GM23338 (cell line): ENCODE data around the gene SNRPN. TPM values are rescaled to one million over a fixed set of nuclear protein-coding genes. Genes with fewer than 3 reads are reported as not detected.

Experiments
- ATAC-seq: fragments of 200-7000 bp; cut with Tn5 transposase; 3 replicates; pipeline ENCODE4 v1.9.1; 2020
- DNase-seq: peaks from one replicate; pipeline ENCODE4 v3.0.0-alpha.2; 2015; ENCODE audit warnings: low spot score
- H2AFZ ChIP-seq: fragments of 200-600 bp; sonication (generic); 2 replicates; pipeline ENCODE4 v1.8.0; 2016; ENCODE audit warnings: antibody characterized with exemption, mild to moderate bottlenecking, moderate library complexity
- H3F3A ChIP-seq: fragments of 200-600 bp; sonication (generic); replicated peaks from 2 replicates; pipeline ENCODE4 v1.8.0; 2017; ENCODE audit warnings: antibody characterized with exemption, mixed run types, low read depth
- H3K27ac ChIP-seq: fragments of 200-600 bp; sonication (generic); 2 replicates; pipeline ENCODE4 v1.6.1; 2016; ENCODE audit warnings: low read depth
- H3K27me3 ChIP-seq: fragments of 200-600 bp; sonication (generic); 2 replicates; pipeline ENCODE4 v1.8.0; 2016; ENCODE audit warnings: mild to moderate bottlenecking, mixed run types, moderate library complexity; ENCODE audit not compliant: insufficient read depth
- H3K36me3 ChIP-seq: fragments of 200-600 bp; sonication (generic); 2 replicates; pipeline ENCODE4 v1.8.0; 2016; ENCODE audit warnings: mild to moderate bottlenecking; ENCODE audit not compliant: insufficient read depth
- H3K4me1 ChIP-seq: fragments of 200-600 bp; sonication (generic); 2 replicates; pipeline ENCODE4 v1.8.0; 2016; ENCODE audit warnings: mild to moderate bottlenecking, moderate library complexity; ENCODE audit not compliant: insufficient read depth
- H3K4me2 ChIP-seq: fragments of 200-600 bp; sonication (generic); 2 replicates; pipeline ENCODE4 v1.7.1; 2017; ENCODE audit warnings: mixed run types
- H3K4me3 ChIP-seq: fragments of 200-600 bp; sonication (generic); 2 replicates; pipeline ENCODE4 v1.6.1; 2016; ENCODE audit warnings: mixed run types
- H3K79me2 ChIP-seq: fragments of 200-600 bp; sonication (generic); replicated peaks from 2 replicates; pipeline ENCODE4 v1.8.0; 2017; ENCODE audit warnings: mild to moderate bottlenecking; ENCODE audit not compliant: insufficient read depth
- H3K9me2 ChIP-seq: fragments of 200-600 bp; sonication (generic); 2 replicates; pipeline ENCODE4 v1.8.0; 2017; ENCODE audit not compliant: insufficient read depth
- H4K20me1 ChIP-seq: fragments of 200-600 bp; sonication (generic); replicated peaks from 2 replicates; pipeline ENCODE4 v1.8.0; 2017; ENCODE audit warnings: mild to moderate bottlenecking; ENCODE audit not compliant: insufficient read depth
- H3K27ac Mint-ChIP-seq: 2 replicates; pipeline ENCODE4 v1.8.0; 2020; ENCODE audit warnings: inconsistent platforms, mild to moderate bottlenecking, moderate library complexity, mixed read lengths
- H3K27me3 Mint-ChIP-seq: 3 replicates; pipeline ENCODE4 v1.8.0; 2022; ENCODE audit warnings: low read depth, mild to moderate bottlenecking, moderate library complexity, mixed read lengths, inconsistent platforms; ENCODE audit not compliant: insufficient read depth, poor library complexity
- H3K36me3 Mint-ChIP-seq: 3 replicates; pipeline ENCODE4 v1.8.0; 2021; ENCODE audit warnings: low read depth, mild to moderate bottlenecking, inconsistent platforms, moderate library complexity, mixed read lengths
- H3K4me1 Mint-ChIP-seq: 3 replicates; pipeline ENCODE4 v1.8.0; 2020; ENCODE audit warnings: mild to moderate bottlenecking, inconsistent platforms, mixed read lengths
- H3K4me3 Mint-ChIP-seq: 3 replicates; pipeline ENCODE4 v1.8.0; 2021; ENCODE audit warnings: moderate library complexity, mild to moderate bottlenecking, inconsistent platforms, mixed read lengths
- H3K9me3 Mint-ChIP-seq: 3 replicates; pipeline ENCODE4 v1.8.0; 2020; ENCODE audit warnings: moderate library complexity, mild to moderate bottlenecking, inconsistent platforms, mixed read lengths
- CREB1 ChIP-seq: fragments of 250-450 bp; sonication (Bioruptor Pico); IDR thresholded peaks from 2 replicates; pipeline ENCODE4 v1.5.0; 2020; ENCODE audit warnings: low read depth, mild to moderate bottlenecking, moderate library complexity
- ETS1 ChIP-seq: IDR thresholded peaks from 2 replicates; pipeline ENCODE4 v1.6.1; 2016; ENCODE audit warnings: antibody characterized with exemption
- EZH2 ChIP-seq: fragments of 200-600 bp; sonication (generic); IDR thresholded peaks from one replicate; pipeline ENCODE4 v1.8.0; 2017; ENCODE audit warnings: antibody characterized with exemption, mild to moderate bottlenecking, low read depth; ENCODE audit not compliant: unreplicated experiment
- EZH2phosphoT487 ChIP-seq: fragments of 200-600 bp; sonication (generic); IDR thresholded peaks from one replicate; pipeline ENCODE4 v1.8.1; 2018; ENCODE audit warnings: antibody characterized with exemption; ENCODE audit not compliant: unreplicated experiment
- JUNB ChIP-seq: IDR thresholded peaks from one replicate; pipeline ENCODE4 v1.6.1; 2016; ENCODE audit warnings: antibody characterized with exemption; ENCODE audit not compliant: unreplicated experiment
- POLR2AphosphoS5 ChIP-seq: IDR thresholded peaks from 2 replicates; pipeline ENCODE4 v1.6.1; 2016; ENCODE audit warnings: antibody characterized with exemption, low read depth
- REST ChIP-seq: IDR thresholded peaks from one replicate; pipeline ENCODE4 v1.6.1; 2018; ENCODE audit warnings: antibody characterized with exemption; ENCODE audit not compliant: unreplicated experiment
- STAT1 ChIP-seq: IDR thresholded peaks from one replicate; pipeline ENCODE4 v1.6.1; 2016; ENCODE audit warnings: antibody characterized with exemption; ENCODE audit not compliant: unreplicated experiment
- ZNF331 ChIP-seq: fragments of 250-450 bp; sonication (Bioruptor Pico); IDR thresholded peaks from 2 replicates; pipeline ENCODE4 v1.5.0; 2020; ENCODE audit warnings: low read depth, mild to moderate bottlenecking, moderate library complexity
- polyA plus RNA-seq: library from polyadenylated mRNA; unstranded; fragments of >200 nt; fragmentation: Nextera tagmentation; extraction: Ambion mirVana; gene quantifications from 2 replicates; pipeline ENCODE4 v1.2.1, GENCODE V29; 2016
- total RNA-seq: library from RNA; depleted of rRNA; stranded (reverse); fragments of >200 nt; shearing (Covaris generic); gene quantifications from 2 replicates; pipeline ENCODE4 v1.2.3, GENCODE V29; 2014
- TF ChIP-seq, protein P1 (sequence below), 2 experiments: fragments of 200-600 bp in 1 of 2; sonication (generic) in 1 of 2; conservative IDR thresholded peaks; 2 replicates each; pipeline versions ENCODE4 v1.5.1 to v1.6.1; 2016 to 2017; ENCODE audit warnings: antibody characterized with exemption in 2 of 2, low read depth in 2 of 2, mild to moderate bottlenecking in 2 of 2, moderate library complexity in 1 of 2

SNRPN gene
- total and polyA plus RNA-seq, 2 experiments from 2014 or later: 919 to 966 TPM

DNA sequence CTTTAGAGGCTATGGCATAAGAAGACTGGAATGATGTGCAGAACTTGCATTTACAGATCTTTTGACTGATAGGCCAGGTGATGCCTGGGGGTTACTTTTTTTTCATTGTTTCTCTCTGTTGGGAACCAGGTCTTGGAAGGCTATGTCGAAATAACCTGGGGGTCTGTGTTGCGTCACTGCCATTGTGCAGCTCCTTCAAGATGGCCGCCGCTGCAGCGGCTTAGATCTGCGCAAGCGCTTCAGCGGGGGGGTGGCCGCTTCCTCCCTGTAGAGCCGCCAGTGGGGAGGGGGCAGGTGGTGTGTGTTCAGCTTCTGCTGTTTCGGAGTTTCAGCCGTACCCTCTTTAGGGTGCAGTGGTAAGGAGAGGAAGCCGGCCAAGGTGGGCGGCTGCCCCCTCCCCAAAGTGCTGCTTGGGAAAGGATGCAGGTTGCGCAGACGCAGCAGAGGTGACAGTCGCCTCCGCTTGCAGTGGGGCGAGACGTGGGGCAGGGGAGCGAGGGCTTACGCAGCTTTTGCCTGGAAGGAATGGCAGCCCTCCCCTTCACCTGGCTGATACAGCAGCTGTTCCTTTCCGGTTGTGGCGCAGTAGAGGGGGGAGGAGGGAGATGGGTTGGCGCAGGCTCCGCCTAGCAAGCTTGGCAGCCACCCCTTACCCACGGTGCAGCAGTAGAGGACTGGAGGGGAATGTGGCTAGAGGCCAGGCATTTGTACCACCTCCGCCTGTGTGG, 1.5 kb downstream of the SNRPN start:
- H3K27me3 Mint-ChIP-seq: peaks cover 16% of the 10 kb centered on the region
- peaks cover 71% of the 10 kb centered on the region for H3K36me3 Mint-ChIP-seq
- Histone ChIP-seq H4K20me1 (peaks cover 16% of the 10 kb centered on the region), H3K27me3 (no peaks in the 10 kb centered on the region), H3K27ac (peak overlapping the region; percentile 89), H2AFZ (no peak overlapping the region), H3K4me2 (peak overlapping the region; percentile 86), H3K4me3 (peak overlapping the region; percentile 77), H3F3A (no peaks in the 10 kb centered on the region; the same call in 1 of the 2 replicates), H3K79me2 (peaks cover 94% of the 10 kb centered on the region), H3K9me2 (no peaks in the 10 kb centered on the region), H3K4me1 (peaks cover 34% of the 10 kb centered on the region), H3K36me3 (peaks cover 14% of the 10 kb centered on the region; the same call in 1 of the 2 replicates)
- peak; percentile 49; the same call in 1 of the 2 replicates for TF ChIP-seq POLR2AphosphoS5
- TF ChIP-seq, protein P1, sequence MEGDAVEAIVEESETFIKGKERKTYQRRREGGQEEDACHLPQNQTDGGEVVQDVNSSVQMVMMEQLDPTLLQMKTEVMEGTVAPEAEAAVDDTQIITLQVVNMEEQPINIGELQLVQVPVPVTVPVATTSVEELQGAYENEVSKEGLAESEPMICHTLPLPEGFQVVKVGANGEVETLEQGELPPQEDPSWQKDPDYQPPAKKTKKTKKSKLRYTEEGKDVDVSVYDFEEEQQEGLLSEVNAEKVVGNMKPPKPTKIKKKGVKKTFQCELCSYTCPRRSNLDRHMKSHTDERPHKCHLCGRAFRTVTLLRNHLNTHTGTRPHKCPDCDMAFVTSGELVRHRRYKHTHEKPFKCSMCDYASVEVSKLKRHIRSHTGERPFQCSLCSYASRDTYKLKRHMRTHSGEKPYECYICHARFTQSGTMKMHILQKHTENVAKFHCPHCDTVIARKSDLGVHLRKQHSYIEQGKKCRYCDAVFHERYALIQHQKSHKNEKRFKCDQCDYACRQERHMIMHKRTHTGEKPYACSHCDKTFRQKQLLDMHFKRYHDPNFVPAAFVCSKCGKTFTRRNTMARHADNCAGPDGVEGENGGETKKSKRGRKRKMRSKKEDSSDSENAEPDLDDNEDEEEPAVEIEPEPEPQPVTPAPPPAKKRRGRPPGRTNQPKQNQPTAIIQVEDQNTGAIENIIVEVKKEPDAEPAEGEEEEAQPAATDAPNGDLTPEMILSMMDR (conservative IDR thresholded peaks at IDR 0.05; ENCODE audit: low read depth in 2 of 2): no peak
- TF ChIP-seq CREB1 (CRISPR knock-in tag): peak; percentile 43; the same call in 1 of the 2 replicates
- H3K4me3 Mint-ChIP-seq: peak overlapping the region; percentile 88
- peak; percentile 81 for DNase-seq
- H3K9me3 Mint-ChIP-seq: peaks cover 62% of the 10 kb centered on the region
- ATAC-seq: peak; percentile 73
- peaks cover 32% of the 10 kb centered on the region for H3K4me1 Mint-ChIP-seq
- H3K27ac Mint-ChIP-seq: peak overlapping the region; percentile 98

- Histone ChIP-seq H4K20me1 (peaks cover 16% of the 10 kb centered on the region), H3K27ac (peak overlapping the region; percentile 89), H3K4me2 (peak overlapping the region; percentile 86), H3K4me1 (peaks cover 28% of the 10 kb centered on the region), H2AFZ (no peak overlapping the region), H3K27me3 (no peaks in the 10 kb centered on the region), H3K4me3 (peak overlapping the region; percentile 77), H3K79me2 (peaks cover 100% of the 10 kb centered on the region), H3K36me3 (peaks cover 26% of the 10 kb centered on the region; the same call in 1 of the 2 replicates), H3K9me2 (no peaks in the 10 kb centered on the region), H3F3A (no peaks in the 10 kb centered on the region; the same call in 1 of the 2 replicates)
- peaks cover 16% of the 10 kb centered on the region for H3K27me3 Mint-ChIP-seq
- TF ChIP-seq REST: no peak
- no peak for TF ChIP-seq EZH2phosphoT487
- 0 out of 2 replicates have a peak, but pooled peaks have one; percentile 13 for TF ChIP-seq POLR2AphosphoS5
- no peak for TF ChIP-seq JUNB
- no peak for TF ChIP-seq EZH2
- no peak for TF ChIP-seq ETS1
- no peak for TF ChIP-seq STAT1
- no peak for TF ChIP-seq ZNF331 (CRISPR knock-in tag)
- ATAC-seq (no peak), DNase-seq (peak; percentile 42)
- H3K4me1 Mint-ChIP-seq: peaks cover 28% of the 10 kb centered on the region
- H3K36me3 Mint-ChIP-seq: peaks cover 83% of the 10 kb centered on the region
- peak overlapping the region; percentile 88 for H3K4me3 Mint-ChIP-seq
- peaks cover 62% of the 10 kb centered on the region for H3K9me3 Mint-ChIP-seq
- H3K27ac Mint-ChIP-seq: peak overlapping the region; percentile 79
Observed at GRCh38 chr15:24957691-24958090, 2.9 kb downstream of the SNRPN start.
